ENCODE data around the gene EHD3. TPM values are rescaled to one million over a fixed set of nuclear protein-coding genes. Genes with fewer than 3 reads are reported as not detected.

The EHD3 gene
- total RNA-seq, 1 donor from 2014 or later = 20.9 TPM

DNA sequence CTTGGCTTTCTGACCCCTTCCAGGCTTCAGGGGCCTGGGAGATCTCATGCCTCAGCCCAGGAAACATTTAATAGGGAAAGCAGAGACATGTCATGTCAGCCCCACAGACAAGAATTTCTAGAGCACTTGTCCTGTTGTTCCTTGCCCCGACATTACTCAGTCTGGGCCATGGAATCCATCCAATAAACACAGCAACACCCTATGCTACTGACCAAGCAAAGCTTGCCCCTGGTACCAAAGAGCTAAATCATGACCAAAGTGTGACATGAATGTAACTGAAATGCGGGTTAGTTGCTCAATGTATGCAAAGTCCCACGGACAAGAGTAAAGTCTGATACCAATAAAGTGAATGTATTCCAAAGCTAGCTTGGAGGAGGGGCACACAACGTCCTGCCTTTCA, 35.1 kb downstream of the EHD3 start:
- Histone ChIP-seq H3K79me2 (ENCODE audit: insufficient read depth, low read length) (no peaks in the 10 kb centered on the region), H3K9me3 (ENCODE audit: insufficient read depth, low read depth, low read length) (no peaks in the 10 kb centered on the region), H3K9ac (ENCODE audit: low read length) (no peak overlapping the region), H3K36me3 (ENCODE audit: insufficient read depth, low read length) (no peaks in the 10 kb centered on the region), H3K4me1 (ENCODE audit: insufficient read depth, low read length) (peaks cover 16% of the 10 kb centered on the region), H3K4me3 (ENCODE audit: insufficient read depth, low read depth, low read length) (no peak overlapping the region), H4K20me1 (ENCODE audit: insufficient read depth, low read length) (no peaks in the 10 kb centered on the region), H3K27me3 (ENCODE audit: insufficient read depth, low read length) (no peaks in the 10 kb centered on the region), H2AFZ (ENCODE audit: low read depth, low read length) (no peak overlapping the region), H3K4me2 (ENCODE audit: low read length) (no peak overlapping the region), H3K27ac (ENCODE audit: low read depth, low read length) (no peak overlapping the region)
- Mint-ChIP-seq H3K4me3 (ENCODE audit: unreplicated experiment) (no peak overlapping the region), H3K27ac (ENCODE audit: unreplicated experiment) (no peak overlapping the region), H3K27me3 (ENCODE audit: low read depth, unreplicated experiment) (peaks cover 4% of the 10 kb centered on the region), H3K36me3 (ENCODE audit: low read depth, unreplicated experiment) (peaks cover 13% of the 10 kb centered on the region), H3K9me3 (ENCODE audit: unreplicated experiment) (no peaks in the 10 kb centered on the region), H3K4me1 (ENCODE audit: low read depth, unreplicated experiment) (peaks cover 15% of the 10 kb centered on the region)
- FAIRE-seq = no peak
- no peak for DNase-seq (ENCODE audit: low read depth)
- TF ChIP-seq, protein P1, sequence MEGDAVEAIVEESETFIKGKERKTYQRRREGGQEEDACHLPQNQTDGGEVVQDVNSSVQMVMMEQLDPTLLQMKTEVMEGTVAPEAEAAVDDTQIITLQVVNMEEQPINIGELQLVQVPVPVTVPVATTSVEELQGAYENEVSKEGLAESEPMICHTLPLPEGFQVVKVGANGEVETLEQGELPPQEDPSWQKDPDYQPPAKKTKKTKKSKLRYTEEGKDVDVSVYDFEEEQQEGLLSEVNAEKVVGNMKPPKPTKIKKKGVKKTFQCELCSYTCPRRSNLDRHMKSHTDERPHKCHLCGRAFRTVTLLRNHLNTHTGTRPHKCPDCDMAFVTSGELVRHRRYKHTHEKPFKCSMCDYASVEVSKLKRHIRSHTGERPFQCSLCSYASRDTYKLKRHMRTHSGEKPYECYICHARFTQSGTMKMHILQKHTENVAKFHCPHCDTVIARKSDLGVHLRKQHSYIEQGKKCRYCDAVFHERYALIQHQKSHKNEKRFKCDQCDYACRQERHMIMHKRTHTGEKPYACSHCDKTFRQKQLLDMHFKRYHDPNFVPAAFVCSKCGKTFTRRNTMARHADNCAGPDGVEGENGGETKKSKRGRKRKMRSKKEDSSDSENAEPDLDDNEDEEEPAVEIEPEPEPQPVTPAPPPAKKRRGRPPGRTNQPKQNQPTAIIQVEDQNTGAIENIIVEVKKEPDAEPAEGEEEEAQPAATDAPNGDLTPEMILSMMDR (IDR thresholded peaks at IDR 0.05; ENCODE audit: insufficient read depth, low read depth, low read length) = no peak
- TF ChIP-seq EZH2 (IDR thresholded peaks at IDR 0.05; ENCODE audit: insufficient read depth, low read length) = no peak

DNA sequence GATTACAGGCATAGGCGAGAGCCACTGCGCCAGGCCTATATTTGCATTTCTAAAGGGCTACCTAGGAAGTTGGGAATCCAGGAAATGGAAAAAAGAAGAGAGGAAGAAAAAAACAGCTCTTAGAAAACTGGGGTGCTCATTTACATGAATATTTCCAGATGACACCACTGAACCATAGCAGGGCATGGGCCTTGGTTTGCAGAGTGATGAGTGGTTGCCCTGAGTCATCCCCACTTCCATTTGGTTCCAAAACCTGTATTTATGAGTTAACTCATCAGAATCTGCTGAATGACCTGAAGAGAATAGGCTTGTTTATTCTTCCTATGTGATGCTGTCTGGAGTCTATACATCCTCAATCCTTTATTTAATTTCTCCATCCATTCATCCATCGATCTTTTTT, 36.2 kb downstream of the EHD3 start:
- Mint-ChIP-seq H3K36me3 (ENCODE audit: low read depth, unreplicated experiment) (peaks cover 16% of the 10 kb centered on the region), H3K4me3 (ENCODE audit: unreplicated experiment) (no peak overlapping the region), H3K9me3 (ENCODE audit: unreplicated experiment) (no peaks in the 10 kb centered on the region), H3K4me1 (ENCODE audit: low read depth, unreplicated experiment) (peaks cover 15% of the 10 kb centered on the region), H3K27ac (ENCODE audit: unreplicated experiment) (no peak overlapping the region), H3K27me3 (ENCODE audit: low read depth, unreplicated experiment) (peaks cover 11% of the 10 kb centered on the region)
- peak; percentile 59 for DNase-seq (ENCODE audit: low read depth)
- H3K27ac ChIP-seq (ENCODE audit: low read depth, low read length) = no peak overlapping the region
- H3K79me2 ChIP-seq (ENCODE audit: insufficient read depth, low read length) = no peaks in the 10 kb centered on the region
- no peaks in the 10 kb centered on the region for H3K27me3 ChIP-seq (ENCODE audit: insufficient read depth, low read length)
- no peak overlapping the region for H3K4me3 ChIP-seq (ENCODE audit: insufficient read depth, low read depth, low read length)
- no peaks in the 10 kb centered on the region for H3K9me3 ChIP-seq (ENCODE audit: insufficient read depth, low read depth, low read length)
- TF ChIP-seq EZH2 (IDR thresholded peaks at IDR 0.05; ENCODE audit: insufficient read depth, low read length) = no peak
- TF ChIP-seq, protein P1 (IDR thresholded peaks at IDR 0.05; ENCODE audit: insufficient read depth, low read depth, low read length) = no peak
- no peaks in the 10 kb centered on the region for H3K36me3 ChIP-seq (ENCODE audit: insufficient read depth, low read length)
- H4K20me1 ChIP-seq (ENCODE audit: insufficient read depth, low read length) = no peaks in the 10 kb centered on the region
- H3K4me2 ChIP-seq (ENCODE audit: low read length) = no peak overlapping the region
- no peak overlapping the region for H3K9ac ChIP-seq (ENCODE audit: low read length)
- H2AFZ ChIP-seq (ENCODE audit: low read depth, low read length) = no peak overlapping the region
- FAIRE-seq = peak; percentile 72
- peaks cover 16% of the 10 kb centered on the region for H3K4me1 ChIP-seq (ENCODE audit: insufficient read depth, low read length)

DNA sequence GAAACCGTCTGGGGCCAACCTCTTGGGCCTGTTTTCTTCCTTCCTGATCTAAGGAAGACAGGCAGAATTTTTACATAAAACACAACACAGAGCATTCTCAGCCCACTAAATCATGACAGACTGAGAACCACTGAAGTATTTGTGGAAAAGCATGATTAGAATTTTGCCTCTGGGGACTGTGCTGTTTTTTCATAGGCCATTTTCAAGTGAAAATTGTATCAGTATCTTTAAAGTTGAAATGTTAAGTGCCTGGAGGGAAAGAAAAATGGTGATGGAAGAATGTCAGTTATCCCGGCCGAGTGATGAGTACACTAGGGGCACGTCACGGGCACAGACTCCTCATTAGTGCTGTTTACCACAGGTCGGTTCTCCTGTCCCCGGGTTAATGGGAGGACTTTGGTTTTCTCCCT, 36.9 kb downstream of the EHD3 start:
- Histone ChIP-seq H3K4me1 (ENCODE audit: insufficient read depth, low read length) (peaks cover 16% of the 10 kb centered on the region), H2AFZ (ENCODE audit: low read depth, low read length) (no peak overlapping the region), H3K4me3 (ENCODE audit: insufficient read depth, low read depth, low read length) (no peak overlapping the region), H3K9me3 (ENCODE audit: insufficient read depth, low read depth, low read length) (no peaks in the 10 kb centered on the region), H3K9ac (ENCODE audit: low read length) (no peak overlapping the region), H3K36me3 (ENCODE audit: insufficient read depth, low read length) (no peaks in the 10 kb centered on the region), H3K27ac (ENCODE audit: low read depth, low read length) (no peak overlapping the region), H3K27me3 (ENCODE audit: insufficient read depth, low read length) (no peaks in the 10 kb centered on the region), H3K4me2 (ENCODE audit: low read length) (no peak overlapping the region), H4K20me1 (ENCODE audit: insufficient read depth, low read length) (no peaks in the 10 kb centered on the region), H3K79me2 (ENCODE audit: insufficient read depth, low read length) (no peaks in the 10 kb centered on the region)
- Mint-ChIP-seq H3K9me3 (ENCODE audit: unreplicated experiment) (no peaks in the 10 kb centered on the region), H3K27ac (ENCODE audit: unreplicated experiment) (no peak overlapping the region), H3K36me3 (ENCODE audit: low read depth, unreplicated experiment) (peaks cover 15% of the 10 kb centered on the region), H3K4me3 (ENCODE audit: unreplicated experiment) (no peak overlapping the region), H3K27me3 (ENCODE audit: low read depth, unreplicated experiment) (peaks cover 16% of the 10 kb centered on the region), H3K4me1 (ENCODE audit: low read depth, unreplicated experiment) (peaks cover 15% of the 10 kb centered on the region)
- FAIRE-seq (no peak), DNase-seq (ENCODE audit: low read depth) (no peak)
- no peak for TF ChIP-seq EZH2 (IDR thresholded peaks at IDR 0.05; ENCODE audit: insufficient read depth, low read length)
- TF ChIP-seq, protein P1 (IDR thresholded peaks at IDR 0.05; ENCODE audit: insufficient read depth, low read depth, low read length) = no peak
